Smooth muscle cell (in vitro differentiated cells): ENCODE results near the gene PTGDS. TPM values are rescaled to one million over a fixed set of nuclear protein-coding genes. Genes with fewer than 3 reads are reported as not detected.

Source experiments
- DNase-seq: peaks from one replicate; lab custom pipeline; 2025; ENCODE audit not compliant: unreplicated experiment; lab: John Stamatoyannopoulos, UW
- H2AFZ ChIP-seq: fragments of 200-600 bp; sonication (generic); 2 replicates; pipeline ENCODE4 v1.6.0; 2016; ENCODE audit warnings: antibody characterized with exemption, low read depth, mild to moderate bottlenecking
- H3F3A ChIP-seq: fragments of 200-600 bp; sonication (generic); 2 replicates; pipeline ENCODE4 v1.6.0; 2017; ENCODE audit warnings: antibody characterized with exemption, low read depth
- H3K27ac ChIP-seq: fragments of 200-600 bp; sonication (generic); 2 replicates; pipeline ENCODE4 v1.5.1; 2016; ENCODE audit warnings: low read depth, mild to moderate bottlenecking
- H3K27me3 ChIP-seq: fragments of 200-600 bp; sonication (generic); 2 replicates; pipeline ENCODE4 v1.6.1; 2016; ENCODE audit warnings: low read depth, mild to moderate bottlenecking
- H3K36me3 ChIP-seq: fragments of 200-600 bp; sonication (generic); 2 replicates; pipeline ENCODE4 v1.5.1; 2016; ENCODE audit warnings: low read depth
- H3K4me1 ChIP-seq: fragments of 200-600 bp; sonication (generic); 2 replicates; pipeline ENCODE4 v1.5.1; 2016; ENCODE audit warnings: low read depth
- H3K4me2 ChIP-seq: fragments of 200-600 bp; sonication (generic); 2 replicates; pipeline ENCODE4 v1.6.0; 2016; ENCODE audit warnings: mild to moderate bottlenecking
- H3K4me3 ChIP-seq: fragments of 200-600 bp; sonication (generic); 2 replicates; pipeline ENCODE4 v1.5.1; 2016; ENCODE audit warnings: mild to moderate bottlenecking
- H3K79me2 ChIP-seq: fragments of 200-600 bp; sonication (generic); 2 replicates; pipeline ENCODE4 v1.6.0; 2016; ENCODE audit warnings: low read depth, mild to moderate bottlenecking
- H3K9ac ChIP-seq: fragments of 200-600 bp; sonication (generic); 2 replicates; pipeline ENCODE4 v1.6.0; 2016; ENCODE audit warnings: low read depth
- H3K9me3 ChIP-seq: fragments of 200-600 bp; sonication (generic); replicated peaks from 2 replicates; pipeline ENCODE4 v1.5.1; 2016; ENCODE audit warnings: low read depth
- H4K20me1 ChIP-seq: fragments of 200-600 bp; sonication (generic); 2 replicates; pipeline ENCODE4 v1.6.0; 2016; ENCODE audit warnings: low read depth
- WGBS: methylation state at CpG from one replicate; pipeline ENCODE4 v1.1.7; 2016; ENCODE audit warnings: low lambda C conversion rate; 5-methylcytosine and 5-hydroxymethylcytosine counted together
- polyA plus RNA-seq: library from polyadenylated mRNA; unstranded; fragments of >200 nt; fragmentation: Nextera tagmentation; extraction: Ambion mirVana; gene quantifications from 2 replicates; pipeline ENCODE4 v1.2.1, GENCODE V29; 2016
- total RNA-seq: library from RNA; depleted of rRNA; stranded (reverse); fragments of >200 nt; gene quantifications from 2 replicates; pipeline ENCODE4 v1.2.3, GENCODE V29; 2014
- TF ChIP-seq, protein P1 (sequence below): fragments of 200-600 bp; sonication (generic); IDR thresholded peaks from 2 replicates; pipeline ENCODE4 v1.5.1; 2017; ENCODE audit warnings: borderline replicate concordance, mild to moderate bottlenecking, antibody characterized with exemption; ENCODE audit not compliant: insufficient read depth, poor library complexity, severe bottlenecking

PTGDS gene
- total and polyA plus RNA-seq, 2 experiments from 2014 or later = 119 to 611 TPM

GRCh38 chr9:136971746-136972145 is 5.6 kb upstream of the PTGDS start:
- WGBS = 81% methylated on average over 14 of the region's 14 CpGs

GRCh38 chr9:136972335-136972734 is 5.0 kb upstream of the PTGDS start:
- H3K9me3 ChIP-seq = no peaks in the 10 kb centered on the region
- no peaks in the 10 kb centered on the region for H3F3A ChIP-seq
- H3K9ac ChIP-seq = no peak overlapping the region
- TF ChIP-seq, protein P1, sequence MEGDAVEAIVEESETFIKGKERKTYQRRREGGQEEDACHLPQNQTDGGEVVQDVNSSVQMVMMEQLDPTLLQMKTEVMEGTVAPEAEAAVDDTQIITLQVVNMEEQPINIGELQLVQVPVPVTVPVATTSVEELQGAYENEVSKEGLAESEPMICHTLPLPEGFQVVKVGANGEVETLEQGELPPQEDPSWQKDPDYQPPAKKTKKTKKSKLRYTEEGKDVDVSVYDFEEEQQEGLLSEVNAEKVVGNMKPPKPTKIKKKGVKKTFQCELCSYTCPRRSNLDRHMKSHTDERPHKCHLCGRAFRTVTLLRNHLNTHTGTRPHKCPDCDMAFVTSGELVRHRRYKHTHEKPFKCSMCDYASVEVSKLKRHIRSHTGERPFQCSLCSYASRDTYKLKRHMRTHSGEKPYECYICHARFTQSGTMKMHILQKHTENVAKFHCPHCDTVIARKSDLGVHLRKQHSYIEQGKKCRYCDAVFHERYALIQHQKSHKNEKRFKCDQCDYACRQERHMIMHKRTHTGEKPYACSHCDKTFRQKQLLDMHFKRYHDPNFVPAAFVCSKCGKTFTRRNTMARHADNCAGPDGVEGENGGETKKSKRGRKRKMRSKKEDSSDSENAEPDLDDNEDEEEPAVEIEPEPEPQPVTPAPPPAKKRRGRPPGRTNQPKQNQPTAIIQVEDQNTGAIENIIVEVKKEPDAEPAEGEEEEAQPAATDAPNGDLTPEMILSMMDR = no peak
- H3K27me3 ChIP-seq = no peaks in the 10 kb centered on the region
- no peak overlapping the region for H3K27ac ChIP-seq
- peaks cover 2% of the 10 kb centered on the region for H3K4me1 ChIP-seq
- H3K36me3 ChIP-seq = no peaks in the 10 kb centered on the region
- H2AFZ ChIP-seq = no peak overlapping the region
- H4K20me1 ChIP-seq = no peaks in the 10 kb centered on the region
- WGBS = 91% methylated on average over 11 of the region's 11 CpGs
- H3K79me2 ChIP-seq = no peaks in the 10 kb centered on the region
- H3K4me3 ChIP-seq = no peak overlapping the region
- no peak overlapping the region for H3K4me2 ChIP-seq
- no peak for DNase-seq

More at GRCh38 chr9:136971746-136972145, 5.6 kb upstream of the PTGDS start:
- TF ChIP-seq, protein P1 = no peak
- no peak overlapping the region for H3K9ac ChIP-seq
- no peaks in the 10 kb centered on the region for H3K9me3 ChIP-seq
- H3K4me2 ChIP-seq = no peak overlapping the region
- no peaks in the 10 kb centered on the region for H3K79me2 ChIP-seq
- H2AFZ ChIP-seq = no peak overlapping the region
- no peaks in the 10 kb centered on the region for H3K27me3 ChIP-seq
- H3F3A ChIP-seq = no peaks in the 10 kb centered on the region
- no peaks in the 10 kb centered on the region for H4K20me1 ChIP-seq
- DNase-seq = no peak
- H3K4me1 ChIP-seq = no peaks in the 10 kb centered on the region
- H3K27ac ChIP-seq = no peak overlapping the region
- H3K36me3 ChIP-seq = no peaks in the 10 kb centered on the region
- H3K4me3 ChIP-seq = no peak overlapping the region

DNA sequence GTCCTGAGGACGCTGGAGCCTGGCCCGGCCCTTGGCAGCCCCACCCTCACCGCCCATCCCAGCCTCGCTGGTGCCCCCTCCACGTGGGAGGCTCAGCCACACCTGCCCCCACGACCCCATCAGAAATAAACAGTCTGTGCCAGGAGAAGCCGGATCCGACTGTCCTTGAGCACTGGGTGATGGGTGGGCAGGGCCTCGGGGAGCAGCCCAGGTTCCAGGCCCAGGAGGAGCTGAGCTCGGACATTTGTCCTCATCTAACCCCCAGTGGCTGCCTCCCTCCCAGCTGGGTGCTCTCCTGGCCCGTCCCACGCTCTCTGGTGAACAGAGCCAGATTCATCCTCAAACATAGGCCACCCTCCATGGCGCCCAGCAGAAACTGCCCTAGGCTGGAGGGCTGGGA is 4.6 kb upstream of the PTGDS start:
- TF ChIP-seq, protein P1 = no peak
- no peaks in the 10 kb centered on the region for H3K9me3 ChIP-seq

More for the DNA sequence above, 4.6 kb upstream of the PTGDS start:
- 74% methylated on average over 13 of the region's 13 CpGs for WGBS
- no peak for DNase-seq
- Histone ChIP-seq H3F3A (no peaks in the 10 kb centered on the region), H3K4me3 (no peak overlapping the region), H2AFZ (no peak overlapping the region), H3K27ac (no peak overlapping the region), H3K4me2 (no peak overlapping the region), H3K36me3 (no peaks in the 10 kb centered on the region), H3K27me3 (no peaks in the 10 kb centered on the region), H4K20me1 (no peaks in the 10 kb centered on the region), H3K79me2 (no peaks in the 10 kb centered on the region), H3K9ac (no peak overlapping the region), H3K4me1 (peaks cover 4% of the 10 kb centered on the region)
